Measurements from ENCODE around the gene CREM. TPM values are rescaled to one million over a fixed set of nuclear protein-coding genes. Genes with fewer than 3 reads are reported as not detected.

The CREM gene
- total RNA-seq, 2 experiments from 2014 or later: 143 to 156 TPM

GRCh38 chr10:35165136-35165535 lies 38.5 kb downstream of the CREM start:
- peaks cover 24% of the 10 kb centered on the region for H3K36me3 Mint-ChIP-seq
- peaks cover 4% of the 10 kb centered on the region for H3K4me1 Mint-ChIP-seq
- H3K4me3 Mint-ChIP-seq: no peak overlapping the region
- no peak overlapping the region for H3K27ac Mint-ChIP-seq
- H3K9me3 Mint-ChIP-seq: peaks cover 3% of the 10 kb centered on the region
- no peaks in the 10 kb centered on the region for H3K27me3 Mint-ChIP-seq
- DNase-seq: no peak

GRCh38 chr10:35165811-35166210 lies 39.2 kb downstream of the CREM start:
- Mint-ChIP-seq H3K4me3 (no peak overlapping the region), H3K27me3 (no peaks in the 10 kb centered on the region), H3K27ac (no peak overlapping the region), H3K36me3 (peaks cover 28% of the 10 kb centered on the region), H3K9me3 (peaks cover 3% of the 10 kb centered on the region), H3K4me1 (peaks cover 4% of the 10 kb centered on the region)
- no peak for DNase-seq

GRCh38 chr10:35166607-35167006 lies 40.0 kb downstream of the CREM start:
- no peaks in the 10 kb centered on the region for H3K27me3 Mint-ChIP-seq
- no peak overlapping the region for H3K4me3 Mint-ChIP-seq
- H3K4me1 Mint-ChIP-seq: peaks cover 4% of the 10 kb centered on the region
- H3K9me3 Mint-ChIP-seq: peaks cover 3% of the 10 kb centered on the region
- no peak overlapping the region for H3K27ac Mint-ChIP-seq
- H3K36me3 Mint-ChIP-seq: peaks cover 27% of the 10 kb centered on the region
- no peak for DNase-seq

GRCh38 chr10:35167342-35167741 lies 40.7 kb downstream of the CREM start:
- H3K9me3 Mint-ChIP-seq: peaks cover 3% of the 10 kb centered on the region
- no peak overlapping the region for H3K27ac Mint-ChIP-seq
- H3K36me3 Mint-ChIP-seq: peaks cover 23% of the 10 kb centered on the region
- no peaks in the 10 kb centered on the region for H3K27me3 Mint-ChIP-seq
- peaks cover 4% of the 10 kb centered on the region for H3K4me1 Mint-ChIP-seq
- no peak for DNase-seq
- H3K4me3 Mint-ChIP-seq: no peak overlapping the region

GRCh38 chr10:35172146-35172545 lies 45.5 kb downstream of the CREM start:
- no peak for DNase-seq
- peaks cover 27% of the 10 kb centered on the region for H3K36me3 Mint-ChIP-seq
- H3K4me1 Mint-ChIP-seq: peaks cover 2% of the 10 kb centered on the region
- peaks cover 3% of the 10 kb centered on the region for H3K9me3 Mint-ChIP-seq
- no peak overlapping the region for H3K4me3 Mint-ChIP-seq
- H3K27ac Mint-ChIP-seq: no peak overlapping the region
- no peaks in the 10 kb centered on the region for H3K27me3 Mint-ChIP-seq

- Mint-ChIP-seq H3K4me3 (no peak overlapping the region), H3K4me1 (peaks cover 2% of the 10 kb centered on the region), H3K9me3 (peaks cover 3% of the 10 kb centered on the region), H3K27ac (no peak overlapping the region), H3K27me3 (no peaks in the 10 kb centered on the region), H3K36me3 (peaks cover 24% of the 10 kb centered on the region)
- DNase-seq: no peak
These were observed 45.9 kb downstream of the CREM start for GRCh38 chr10:35172574-35172973.

- peaks cover 11% of the 10 kb centered on the region for H3K36me3 Mint-ChIP-seq
- H3K27me3 Mint-ChIP-seq: no peaks in the 10 kb centered on the region
- no peaks in the 10 kb centered on the region for H3K4me1 Mint-ChIP-seq
- H3K4me3 Mint-ChIP-seq: no peak overlapping the region
- no peaks in the 10 kb centered on the region for H3K9me3 Mint-ChIP-seq
- no peak overlapping the region for H3K27ac Mint-ChIP-seq
- DNase-seq: no peak
These were observed 51.7 kb downstream of the CREM start for GRCh38 chr10:35178331-35178730.

- Mint-ChIP-seq H3K9me3 (no peaks in the 10 kb centered on the region), H3K4me3 (no peak overlapping the region), H3K27ac (no peak overlapping the region), H3K27me3 (no peaks in the 10 kb centered on the region), H3K36me3 (peaks cover 9% of the 10 kb centered on the region), H3K4me1 (no peaks in the 10 kb centered on the region)
- DNase-seq: no peak
These were observed 56.2 kb downstream of the CREM start for GRCh38 chr10:35182631-35183510.

GRCh38 chr10:35184527-35185171 lies 58.0 kb downstream of the CREM start:
- no peak for DNase-seq
- H3K27me3 Mint-ChIP-seq: no peaks in the 10 kb centered on the region
- no peak overlapping the region for H3K27ac Mint-ChIP-seq
- H3K4me1 Mint-ChIP-seq: no peaks in the 10 kb centered on the region
- no peak overlapping the region for H3K4me3 Mint-ChIP-seq
- no peaks in the 10 kb centered on the region for H3K9me3 Mint-ChIP-seq
- H3K36me3 Mint-ChIP-seq: peaks cover 5% of the 10 kb centered on the region

GRCh38 chr10:35185260-35186034 lies 58.8 kb downstream of the CREM start:
- Mint-ChIP-seq H3K9me3 (no peaks in the 10 kb centered on the region), H3K27me3 (no peaks in the 10 kb centered on the region), H3K36me3 (peaks cover 5% of the 10 kb centered on the region), H3K27ac (no peak overlapping the region), H3K4me3 (no peak overlapping the region), H3K4me1 (no peaks in the 10 kb centered on the region)
- no peak for DNase-seq

GRCh38 chr10:35188954-35189353 lies 62.3 kb downstream of the CREM start:
- no peak overlapping the region for H3K4me3 Mint-ChIP-seq
- H3K9me3 Mint-ChIP-seq: peaks cover 3% of the 10 kb centered on the region
- no peak overlapping the region for H3K27ac Mint-ChIP-seq

GRCh38 chr10:35191523-35191922 lies 64.9 kb downstream of the CREM start:
- H3K27ac Mint-ChIP-seq: no peak overlapping the region
- peaks cover 3% of the 10 kb centered on the region for H3K9me3 Mint-ChIP-seq
- H3K4me3 Mint-ChIP-seq: no peak overlapping the region
- no peaks in the 10 kb centered on the region for H3K27me3 Mint-ChIP-seq
- H3K4me1 Mint-ChIP-seq: peaks cover 17% of the 10 kb centered on the region
- no peak for DNase-seq
- H3K36me3 Mint-ChIP-seq: peaks cover 18% of the 10 kb centered on the region

More at GRCh38 chr10:35188954-35189353, 62.3 kb downstream of the CREM start:
- Mint-ChIP-seq H3K4me1 (peaks cover 4% of the 10 kb centered on the region), H3K36me3 (peaks cover 17% of the 10 kb centered on the region), H3K27me3 (no peaks in the 10 kb centered on the region)
- no peak for DNase-seq

- DNase-seq: no peak
- Mint-ChIP-seq H3K4me3 (no peak overlapping the region), H3K4me1 (peaks cover 20% of the 10 kb centered on the region), H3K27ac (peak overlapping the region; percentile 31), H3K9me3 (peaks cover 3% of the 10 kb centered on the region), H3K27me3 (no peaks in the 10 kb centered on the region), H3K36me3 (peaks cover 22% of the 10 kb centered on the region)
These were observed 66.1 kb downstream of the CREM start for GRCh38 chr10:35192645-35193249.

- peak overlapping the region; percentile 37 for H3K4me3 Mint-ChIP-seq
- H3K27ac Mint-ChIP-seq: peak overlapping the region; percentile 96
- peaks cover 3% of the 10 kb centered on the region for H3K9me3 Mint-ChIP-seq
- no peaks in the 10 kb centered on the region for H3K27me3 Mint-ChIP-seq
- peaks cover 27% of the 10 kb centered on the region for H3K36me3 Mint-ChIP-seq
- no peak for DNase-seq
- H3K4me1 Mint-ChIP-seq: peaks cover 27% of the 10 kb centered on the region
These were observed 67.8 kb downstream of the CREM start for GRCh38 chr10:35194471-35194870.

- no peaks in the 10 kb centered on the region for H3K27me3 Mint-ChIP-seq
- peaks cover 28% of the 10 kb centered on the region for H3K4me1 Mint-ChIP-seq
- H3K4me3 Mint-ChIP-seq: peak overlapping the region; percentile 82
These were observed 68.3 kb downstream of the CREM start for GRCh38 chr10:35194906-35195305.

More at GRCh38 chr10:35194906-35195305, 68.3 kb downstream of the CREM start:
- Mint-ChIP-seq H3K9me3 (peaks cover 3% of the 10 kb centered on the region), H3K36me3 (peaks cover 27% of the 10 kb centered on the region), H3K27ac (peak overlapping the region; percentile 96)
- DNase-seq: peak; percentile 29

Data from activated naive CD8-positive, alpha-beta T cell treated with anti-CD3 and anti-CD28 coated beads for 36 hours (primary cell).